H9 (cell line): Measurements from ENCODE around the gene MAPKAP1. TPM values are rescaled to one million over a fixed set of nuclear protein-coding genes. Genes with fewer than 3 reads are reported as not detected.

Experiments
- DNase-seq: peaks from one replicate; pipeline ENCODE4 v3.0.0-alpha.2; 2017
- H2AFZ ChIP-seq: one replicate; pipeline ENCODE4 v1.6.1; 2013; ENCODE audit warnings: mild to moderate bottlenecking, low read length, control low read depth, moderate library complexity
- H2AK5ac ChIP-seq: 2 replicates; pipeline ENCODE4 v1.6.1; 2013; ENCODE audit warnings: low read length, control low read depth, mixed read lengths; ENCODE audit not compliant: insufficient read length
- H2BK120ac ChIP-seq: one replicate; pipeline ENCODE4 v1.6.1; 2013; ENCODE audit warnings: low read depth, mild to moderate bottlenecking, low read length, control low read depth, inconsistent platforms; ENCODE audit not compliant: poor library complexity, severe bottlenecking
- H2BK12ac ChIP-seq: 2 replicates; pipeline ENCODE4 v1.6.1; 2013; ENCODE audit warnings: low read length, control low read depth, mixed read lengths, low read depth; ENCODE audit not compliant: insufficient read length
- H2BK15ac ChIP-seq: 2 replicates; pipeline ENCODE4 v1.6.1; 2013; ENCODE audit warnings: low read depth, low read length, control low read depth
- H2BK20ac ChIP-seq: one replicate; pipeline ENCODE4 v1.6.1; 2013; ENCODE audit warnings: low read depth, mild to moderate bottlenecking, low read length, control low read depth, inconsistent platforms; ENCODE audit not compliant: poor library complexity, severe bottlenecking
- H2BK5ac ChIP-seq: 2 replicates; pipeline ENCODE4 v1.6.1; 2013; ENCODE audit warnings: low read length, control low read depth, mixed read lengths; ENCODE audit not compliant: insufficient read length
- H3K14ac ChIP-seq: 2 replicates; pipeline ENCODE4 v1.6.1; 2013; ENCODE audit warnings: low read length, control low read depth; ENCODE audit not compliant: insufficient read depth
- H3K18ac ChIP-seq: 2 replicates; pipeline ENCODE4 v1.6.1; 2013; ENCODE audit warnings: low read depth, mild to moderate bottlenecking, mixed read lengths, low read length, control low read depth; ENCODE audit not compliant: insufficient read length
- H3K23ac ChIP-seq: 2 replicates; pipeline ENCODE4 v1.6.1; 2013; ENCODE audit warnings: low read length, control low read depth, mixed read lengths, low read depth; ENCODE audit not compliant: insufficient read length
- H3K23me2 ChIP-seq: 2 replicates; pipeline ENCODE4 v1.6.1; 2013; ENCODE audit warnings: low read depth, mild to moderate bottlenecking, mixed read lengths, low read length, control low read depth; ENCODE audit not compliant: insufficient read length, poor library complexity, severe bottlenecking
- H3K27ac ChIP-seq: 2 replicates; pipeline ENCODE4 v1.5.1; 2013; ENCODE audit warnings: low read length, control low read depth, mixed read lengths, low read depth; ENCODE audit not compliant: insufficient read length
- H3K27me3 ChIP-seq: 2 replicates; pipeline ENCODE4 v1.6.1; 2013; ENCODE audit warnings: low read length, control low read depth, inconsistent platforms; ENCODE audit not compliant: insufficient read depth
- H3K4ac ChIP-seq: 2 replicates; pipeline ENCODE4 v1.6.1; 2013; ENCODE audit warnings: low read depth, mild to moderate bottlenecking, control low read depth, inconsistent platforms, low read length, moderate library complexity
- H3K4me1 ChIP-seq: 2 replicates; pipeline ENCODE4 v1.6.1; 2013; ENCODE audit warnings: low read length, control low read depth, inconsistent platforms; ENCODE audit not compliant: insufficient read depth
- H3K4me2 ChIP-seq: 2 replicates; pipeline ENCODE4 v1.6.1; 2013; ENCODE audit warnings: low read length, control low read depth, mixed read lengths; ENCODE audit not compliant: insufficient read length, insufficient read depth
- H3K56ac ChIP-seq: 2 replicates; pipeline ENCODE4 v1.6.1; 2013; ENCODE audit warnings: low read depth, mild to moderate bottlenecking, mixed read lengths, low read length, control low read depth; ENCODE audit not compliant: insufficient read length
- H3K79me1 ChIP-seq: 2 replicates; pipeline ENCODE4 v1.6.1; 2013; ENCODE audit warnings: low read depth, mild to moderate bottlenecking, moderate library complexity, low read length, control low read depth, inconsistent platforms; ENCODE audit not compliant: insufficient read depth, poor library complexity, severe bottlenecking
- H3K79me2 ChIP-seq: 2 replicates; pipeline ENCODE4 v1.6.1; 2013; ENCODE audit warnings: low read length, control low read depth, inconsistent platforms; ENCODE audit not compliant: insufficient read depth
- H3K9ac ChIP-seq: 2 replicates; pipeline ENCODE4 v1.6.1; 2013; ENCODE audit warnings: low read length, control low read depth, mixed read lengths; ENCODE audit not compliant: insufficient read length; ENCODE audit errors: extremely low read depth
- H3K9me3 ChIP-seq: one replicate; pipeline ENCODE4 v1.6.1; 2013; ENCODE audit warnings: low read depth, low read length, inconsistent platforms; ENCODE audit not compliant: control insufficient read depth
- H3T11ph ChIP-seq: one replicate; pipeline ENCODE4 v1.6.1; 2013; ENCODE audit warnings: mild to moderate bottlenecking, low read length, control low read depth, inconsistent platforms
- H4K20me1 ChIP-seq: one replicate; pipeline ENCODE4 v1.6.1; 2013; ENCODE audit not compliant: control insufficient read depth, insufficient read length, insufficient read depth
- H4K5ac ChIP-seq: 2 replicates; pipeline ENCODE4 v1.6.1; 2013; ENCODE audit warnings: low read depth, mild to moderate bottlenecking, mixed read lengths, low read length, control low read depth; ENCODE audit not compliant: insufficient read length
- H4K8ac ChIP-seq: replicated peaks from 2 replicates; pipeline ENCODE4 v1.6.1; 2013; ENCODE audit warnings: low read length, control low read depth, mixed read lengths, low read depth; ENCODE audit not compliant: insufficient read length
- H4K91ac ChIP-seq: 2 replicates; pipeline ENCODE4 v1.6.1; 2013; ENCODE audit warnings: low read depth, mild to moderate bottlenecking, moderate library complexity, mixed read lengths, low read length, control low read depth; ENCODE audit not compliant: insufficient read length
- H3K27ac Mint-ChIP-seq, 3 experiments: 2 replicates in 2 of 3; 3 replicates in 1 of 3; pipeline ENCODE4 v1.8.0; 2020 to 2021; ENCODE audit warnings: mixed read lengths in 3 of 3, mild to moderate bottlenecking in 1 of 3, moderate library complexity in 1 of 3
- H3K27me3 Mint-ChIP-seq: 2 replicates; pipeline ENCODE4 v1.8.0; 2021; ENCODE audit warnings: low read depth, mild to moderate bottlenecking, moderate library complexity, mixed read lengths
- H3K36me3 Mint-ChIP-seq, 3 experiments: 2 replicates in 2 of 3; 3 replicates in 1 of 3; pipeline ENCODE4 v1.8.0; 2020 to 2021; ENCODE audit warnings: low read depth in 3 of 3, mixed read lengths in 3 of 3; ENCODE audit not compliant: insufficient read depth in 1 of 3
- H3K4me1 Mint-ChIP-seq, 2 experiments: 2 replicates each; pipeline ENCODE4 v1.8.0; 2020; ENCODE audit warnings: mixed read lengths in 2 of 2
- H3K4me3 Mint-ChIP-seq, 2 experiments: 2 replicates in 1 of 2; 3 replicates in 1 of 2; pipeline ENCODE4 v1.8.0; 2020 to 2021; ENCODE audit warnings: mild to moderate bottlenecking in 2 of 2, mixed read lengths in 2 of 2, moderate library complexity in 1 of 2
- H3K9me3 Mint-ChIP-seq, 2 experiments: 2 replicates in 1 of 2; 3 replicates in 1 of 2; pipeline ENCODE4 v1.8.0; 2020; ENCODE audit warnings: mild to moderate bottlenecking in 2 of 2, mixed read lengths in 2 of 2, moderate library complexity in 1 of 2
- WGBS: extraction: QIAGEN DNeasy Blood & Tissue Kit; methylation state at CpG from one replicate; pipeline ENCODE4 v1.1.7; 2013; ENCODE audit warnings: missing lambda C conversion rate, low lambda C conversion rate, mixed read lengths; ENCODE audit not compliant: insufficient read length; ENCODE audit errors: extremely low coverage; 5-methylcytosine and 5-hydroxymethylcytosine counted together
- total RNA-seq: library from RNA; stranded (reverse); gene quantifications from 2 replicates; pipeline ENCODE4 v1.2.1, GENCODE V29; 2021
- TF ChIP-seq, protein P1 (sequence below): fragments of 200-600 bp; sonication (generic); conservative IDR thresholded peaks from 3 replicates; pipeline ENCODE4 v1.8.0; 2021; ENCODE audit warnings: antibody characterized with exemption, mild to moderate bottlenecking

The MAPKAP1 gene
- total RNA-seq, 1 experiment from 2014 or later, result 97.0 TPM

DNA sequence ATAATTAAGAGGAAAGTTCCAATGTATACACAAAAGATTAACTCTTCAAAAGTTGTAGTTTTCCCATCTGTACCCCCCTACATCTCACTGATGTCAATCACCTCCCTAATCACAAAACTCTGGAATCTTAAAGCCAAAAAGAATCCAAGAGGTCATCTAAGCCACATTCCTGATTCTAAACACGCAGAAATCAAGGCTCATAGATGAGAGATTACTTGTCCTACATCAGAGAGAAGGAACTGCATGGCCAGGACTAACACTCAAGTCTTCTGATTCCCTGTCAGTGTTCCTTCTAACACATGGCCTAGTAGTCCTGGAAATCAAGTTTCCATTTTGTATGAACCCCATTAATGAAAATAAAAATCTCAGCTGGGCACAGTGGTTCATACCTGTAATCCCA is 58.7 kb downstream of the MAPKAP1 start:
- H3K9ac ChIP-seq, result no peak overlapping the region
- H3K27ac ChIP-seq, result no peak overlapping the region
- Mint-ChIP-seq H3K4me1 (peaks cover 71 to 72% of the 10 kb centered on the region in 2 experiments), H3K36me3 (no peaks in the 10 kb centered on the region; a peak in 1 of 7 replicates), H3K4me3 (no peak overlapping the region), H3K27ac (peak overlapping the region in 2 of 3 experiments; percentile 50 to 80; a peak in 3 of 7 replicates), H3K27me3 (no peaks in the 10 kb centered on the region), H3K9me3 (no peaks in the 10 kb centered on the region)
- no peak overlapping the region for H2AFZ ChIP-seq
- no peak overlapping the region for H3T11ph ChIP-seq
- no peaks in the 10 kb centered on the region for H3K27me3 ChIP-seq
- no peak overlapping the region for H4K5ac ChIP-seq
- H2AK5ac ChIP-seq, result no peak overlapping the region
- H3K4me2 ChIP-seq, result no peak overlapping the region
- no peak overlapping the region for H2BK5ac ChIP-seq
- H2BK15ac ChIP-seq, result no peak overlapping the region
- H3K9me3 ChIP-seq, result no peaks in the 10 kb centered on the region
- no peak overlapping the region for H4K91ac ChIP-seq
- TF ChIP-seq, protein P1, sequence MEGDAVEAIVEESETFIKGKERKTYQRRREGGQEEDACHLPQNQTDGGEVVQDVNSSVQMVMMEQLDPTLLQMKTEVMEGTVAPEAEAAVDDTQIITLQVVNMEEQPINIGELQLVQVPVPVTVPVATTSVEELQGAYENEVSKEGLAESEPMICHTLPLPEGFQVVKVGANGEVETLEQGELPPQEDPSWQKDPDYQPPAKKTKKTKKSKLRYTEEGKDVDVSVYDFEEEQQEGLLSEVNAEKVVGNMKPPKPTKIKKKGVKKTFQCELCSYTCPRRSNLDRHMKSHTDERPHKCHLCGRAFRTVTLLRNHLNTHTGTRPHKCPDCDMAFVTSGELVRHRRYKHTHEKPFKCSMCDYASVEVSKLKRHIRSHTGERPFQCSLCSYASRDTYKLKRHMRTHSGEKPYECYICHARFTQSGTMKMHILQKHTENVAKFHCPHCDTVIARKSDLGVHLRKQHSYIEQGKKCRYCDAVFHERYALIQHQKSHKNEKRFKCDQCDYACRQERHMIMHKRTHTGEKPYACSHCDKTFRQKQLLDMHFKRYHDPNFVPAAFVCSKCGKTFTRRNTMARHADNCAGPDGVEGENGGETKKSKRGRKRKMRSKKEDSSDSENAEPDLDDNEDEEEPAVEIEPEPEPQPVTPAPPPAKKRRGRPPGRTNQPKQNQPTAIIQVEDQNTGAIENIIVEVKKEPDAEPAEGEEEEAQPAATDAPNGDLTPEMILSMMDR, result no peak
- H3K23me2 ChIP-seq, result no peaks in the 10 kb centered on the region
- H3K14ac ChIP-seq, result no peak overlapping the region
- H2BK120ac ChIP-seq, result no peak overlapping the region
- no peak overlapping the region for H3K4ac ChIP-seq
- H3K4me1 ChIP-seq, result peaks cover 19% of the 10 kb centered on the region; the same call in 1 of the 2 replicates
- peaks cover 2% of the 10 kb centered on the region; the same call in 1 of the 2 replicates for H3K79me2 ChIP-seq
- H4K20me1 ChIP-seq, result no peaks in the 10 kb centered on the region
- no peak overlapping the region for H2BK20ac ChIP-seq
- H3K79me1 ChIP-seq, result peaks cover 3% of the 10 kb centered on the region
- H2BK12ac ChIP-seq, result no peak overlapping the region
- no peak overlapping the region for H3K56ac ChIP-seq
- no peak for DNase-seq
- no peak overlapping the region for H3K23ac ChIP-seq
- no peak overlapping the region for H3K18ac ChIP-seq
- no peak overlapping the region for H4K8ac ChIP-seq
- WGBS, result no CpG with 5 or more reads among the region's 1 CpG
